Measurements from ENCODE around the gene GFI1B.
"Not testable (repeated sequence)": the region's sequence is repeated elsewhere in the genome, so short reads cannot be mapped to it uniquely, and the experiment has no call there.

The GFI1B gene

GRCh38 chr9:132978451-132979131 lies at the start of gene GFI1B:
TSS of gene GFI1B (plus strand) at chr9:132978694. CDS start at chr9:132986679, 7,985 bp downstream.
- DNase-seq = no peak

GRCh38 chr9:132931178-132931735 lies 47.2 kb upstream of the GFI1B start:
- no peak for DNase-seq

- DNase-seq = no peak
These were observed 43.5 kb upstream of the GFI1B start for GRCh38 chr9:132935026-132935425.

GRCh38 chr9:132937463-132937901 lies 41.0 kb upstream of the GFI1B start:
- DNase-seq = no peak

GRCh38 chr9:132939169-132939568 lies 39.3 kb upstream of the GFI1B start:
- DNase-seq = no peak

DNA sequence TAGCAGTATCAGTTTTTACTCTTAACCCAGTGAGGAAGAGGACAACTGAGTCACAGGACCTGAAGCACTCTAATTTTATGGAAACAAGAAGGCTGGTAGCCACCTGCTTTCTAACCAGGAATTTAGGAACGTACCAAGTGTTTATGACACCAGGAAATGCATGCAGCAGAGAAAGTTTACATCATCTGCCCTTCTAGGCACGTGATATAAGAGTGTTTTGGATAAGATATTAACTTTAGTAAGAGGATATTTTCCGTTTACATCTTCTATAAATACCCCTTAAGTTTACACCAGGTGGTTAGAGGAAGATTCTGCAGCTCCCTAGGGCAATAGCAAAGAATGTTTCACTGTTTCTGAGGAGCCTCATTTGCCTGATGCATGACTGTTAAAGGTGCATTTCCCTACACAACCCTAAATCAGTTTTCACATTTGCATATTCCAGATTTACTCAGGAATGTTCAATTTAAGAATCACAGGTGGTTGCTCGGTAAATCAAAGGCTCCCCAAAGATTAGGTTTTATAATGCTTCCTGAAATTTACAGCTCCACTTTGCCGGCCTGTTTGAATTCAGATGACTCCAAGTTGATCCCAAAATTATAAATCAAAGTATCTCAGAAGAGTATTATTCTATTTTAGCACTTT lies 35.8 kb upstream of the GFI1B start:
- no peak for DNase-seq

GRCh38 chr9:132943651-132944293 lies 34.7 kb upstream of the GFI1B start:
- no peak for DNase-seq

GRCh38 chr9:132944294-132945185 lies 34.0 kb upstream of the GFI1B start, which contains the start of gene TSC1:
TSS of gene TSC1 (minus strand) at chr9:132944616. CDS start at chr9:132928872, 15,744 bp downstream.
- peak; percentile 86 to 91 for DNase-seq

DNA sequence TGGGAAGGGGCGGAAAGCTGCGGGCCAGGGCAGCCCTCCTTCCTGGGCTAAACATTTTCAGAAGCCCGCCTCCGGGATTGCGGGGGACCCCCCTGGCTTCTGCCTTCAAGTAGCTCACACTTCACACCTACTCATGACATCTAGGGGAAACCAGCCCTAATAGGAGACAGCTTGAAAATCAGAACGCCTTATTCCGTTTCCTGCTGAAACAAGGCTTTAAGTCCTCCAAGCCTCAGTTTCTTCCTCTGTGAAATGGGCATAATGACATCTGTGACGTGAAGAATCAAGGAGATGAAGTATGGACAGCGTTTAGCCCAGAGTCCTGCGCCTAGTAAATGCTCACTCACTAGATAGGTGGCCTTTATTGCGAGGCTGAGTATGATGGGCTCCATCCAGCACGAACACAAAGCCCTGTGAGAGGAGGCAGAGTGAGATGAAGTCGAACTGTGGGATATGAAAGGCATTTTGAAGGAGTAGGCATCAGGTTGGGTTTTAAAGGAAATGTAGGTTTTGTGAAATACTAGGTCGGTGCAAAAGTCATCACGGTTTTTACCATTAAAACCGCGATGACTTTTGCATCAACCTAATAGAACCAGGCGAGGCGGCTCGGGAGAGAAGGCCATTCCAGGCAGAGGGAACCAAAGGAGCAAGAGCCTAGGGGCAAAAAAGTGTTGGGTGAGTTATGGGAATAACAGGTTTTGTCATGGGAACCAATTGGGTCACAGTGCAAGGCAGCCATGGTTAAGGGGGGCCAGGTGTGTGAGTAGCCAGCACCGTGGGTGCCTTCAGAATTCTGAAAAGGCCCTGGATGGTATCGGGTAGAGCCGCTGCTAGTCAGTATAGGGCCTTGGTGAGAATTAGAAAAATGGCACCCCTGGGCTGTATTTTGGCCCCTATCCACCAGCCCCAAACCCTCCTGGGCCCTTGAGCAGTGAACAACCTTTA lies 33.0 kb upstream of the GFI1B start:
- DNase-seq = no peak

DNA sequence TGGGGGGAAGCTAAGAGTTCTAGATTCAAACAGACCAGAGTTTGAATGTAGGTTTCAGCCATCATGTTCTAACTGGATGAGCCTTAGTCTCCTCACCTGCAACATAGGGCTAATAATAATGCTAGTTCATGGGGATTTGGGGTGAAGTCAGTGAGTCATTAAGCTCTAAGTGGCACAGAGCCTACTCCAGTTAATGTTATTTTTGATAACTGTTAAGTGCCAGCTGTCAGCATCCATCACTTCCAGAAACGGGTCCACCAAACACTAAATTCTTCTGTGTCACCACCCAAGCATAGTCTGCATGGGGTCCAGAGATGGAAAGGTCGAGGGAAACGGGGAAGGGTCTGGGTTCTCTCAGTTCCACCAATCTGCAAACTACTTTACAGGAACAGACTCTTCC lies 32.3 kb upstream of the GFI1B start:
- no peak for DNase-seq

DNA sequence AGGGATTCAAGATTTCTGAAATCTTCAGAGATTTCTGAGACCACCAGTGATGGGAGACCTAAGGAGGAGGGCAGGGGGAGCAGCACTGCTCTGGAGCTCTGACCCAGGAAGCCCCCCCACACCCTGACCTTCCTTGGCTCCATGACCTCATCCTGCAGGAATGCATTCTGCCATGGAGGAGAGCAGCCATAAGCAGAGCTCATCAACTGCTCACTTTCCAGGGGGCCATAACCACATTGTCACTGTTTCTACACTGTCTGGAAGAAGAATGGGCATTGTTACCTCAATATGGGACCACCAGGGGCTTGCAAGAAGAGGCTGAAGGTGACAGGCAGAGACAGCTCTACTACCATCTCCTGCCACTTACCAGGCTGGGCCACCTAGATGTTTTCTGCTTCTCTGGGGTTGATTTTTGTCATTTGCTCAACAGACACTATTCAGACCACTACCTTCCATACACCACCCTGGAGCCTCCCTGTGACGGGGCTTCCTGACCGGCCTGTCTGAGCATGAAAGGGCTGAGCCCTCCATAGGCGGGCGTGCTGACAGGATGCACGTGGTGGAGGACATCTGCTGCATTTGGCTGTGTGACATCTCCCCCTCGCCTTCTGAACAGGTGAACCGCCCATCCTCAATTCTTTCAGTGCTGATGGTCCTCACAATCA lies 31.7 kb upstream of the GFI1B start:
- peak; percentile 5 to 9 for DNase-seq

- no peak for DNase-seq
These were observed 30.7 kb upstream of the GFI1B start for GRCh38 chr9:132947756-132948155.

GRCh38 chr9:132948482-132949050 lies 29.9 kb upstream of the GFI1B start:
- DNase-seq = no peak

- no peak for DNase-seq
These were observed 28.8 kb upstream of the GFI1B start for GRCh38 chr9:132949709-132950108.

- no peak for DNase-seq
These were observed 23.4 kb upstream of the GFI1B start for GRCh38 chr9:132955123-132955522.

DNA sequence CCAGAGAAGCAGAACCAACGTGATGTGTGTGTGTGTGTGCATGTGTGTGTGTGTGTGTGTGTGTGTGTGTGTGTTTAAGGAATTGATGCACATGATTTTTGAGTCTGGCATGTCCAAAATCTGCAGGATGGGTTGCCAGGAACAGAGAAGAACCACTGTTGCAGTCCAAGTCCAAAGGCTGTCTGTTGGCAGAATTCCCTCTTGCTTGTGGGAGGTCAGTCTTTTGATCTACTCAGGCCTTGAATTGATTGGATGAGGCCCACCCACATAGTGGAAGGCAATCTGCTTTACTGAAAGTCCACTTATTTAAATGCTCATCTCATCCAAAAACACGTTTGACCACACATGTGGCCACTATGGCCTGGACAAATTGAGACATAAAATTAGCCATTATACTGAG lies 22.7 kb upstream of the GFI1B start:
- no peak for DNase-seq

DNA sequence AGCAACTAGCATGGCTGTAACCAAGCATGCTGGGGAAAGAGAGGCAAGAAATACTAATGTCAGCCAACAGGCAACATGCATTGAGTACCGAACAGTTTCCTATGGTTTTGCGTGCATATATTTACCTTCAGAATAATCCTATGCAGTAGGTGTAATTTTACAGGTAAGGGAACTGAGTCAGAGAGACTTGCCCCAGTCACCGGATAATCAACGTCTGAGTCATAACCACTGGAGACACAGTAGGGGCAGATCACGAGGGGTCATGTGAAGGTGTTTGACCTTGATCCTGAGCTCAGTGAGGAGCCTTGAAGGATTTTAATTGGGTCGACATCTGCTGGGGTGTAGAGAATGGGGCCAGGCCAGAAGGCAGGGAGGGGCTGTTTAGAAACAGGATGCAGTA lies 20.7 kb upstream of the GFI1B start:
- no peak for DNase-seq

DNA sequence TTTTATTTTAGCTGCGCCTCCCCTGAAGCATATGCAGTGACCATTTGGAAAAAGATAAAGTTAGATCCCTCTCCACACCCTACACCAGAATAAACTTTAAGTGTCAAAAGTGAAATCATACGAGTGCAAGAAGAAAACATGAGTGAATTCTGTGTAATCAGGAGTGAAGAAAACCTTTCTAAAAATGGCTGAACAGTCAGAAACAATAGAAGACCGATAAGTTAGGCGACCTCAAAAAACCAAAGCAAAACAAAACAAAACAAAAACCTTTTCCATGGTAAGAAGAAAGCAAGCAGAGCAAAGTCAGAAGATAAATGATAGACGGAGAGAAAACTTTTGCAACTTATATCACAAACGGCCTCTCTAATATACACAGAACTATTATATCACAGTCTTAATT lies 17.5 kb upstream of the GFI1B start:
- DNase-seq = no peak

DNA sequence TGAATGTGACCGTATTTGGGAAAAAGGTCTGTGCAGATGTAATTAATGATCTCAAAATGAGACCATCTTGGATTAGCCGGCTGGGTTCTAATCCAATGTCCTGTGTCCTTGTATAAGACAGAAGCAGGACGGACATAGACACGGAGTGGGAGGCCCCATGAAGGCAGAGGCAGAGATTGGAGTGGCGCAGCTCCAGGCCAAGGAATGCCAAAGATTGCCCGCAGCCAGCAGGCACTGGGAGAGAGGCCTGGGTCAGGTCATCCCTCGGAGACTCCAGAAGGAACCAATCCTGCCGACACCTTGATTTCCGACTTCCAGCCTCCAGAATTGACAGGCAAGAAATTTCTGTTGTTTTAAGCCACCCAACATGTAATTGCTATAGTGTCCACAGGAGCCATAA lies 13.0 kb upstream of the GFI1B start:
- DNase-seq = no peak

DNA sequence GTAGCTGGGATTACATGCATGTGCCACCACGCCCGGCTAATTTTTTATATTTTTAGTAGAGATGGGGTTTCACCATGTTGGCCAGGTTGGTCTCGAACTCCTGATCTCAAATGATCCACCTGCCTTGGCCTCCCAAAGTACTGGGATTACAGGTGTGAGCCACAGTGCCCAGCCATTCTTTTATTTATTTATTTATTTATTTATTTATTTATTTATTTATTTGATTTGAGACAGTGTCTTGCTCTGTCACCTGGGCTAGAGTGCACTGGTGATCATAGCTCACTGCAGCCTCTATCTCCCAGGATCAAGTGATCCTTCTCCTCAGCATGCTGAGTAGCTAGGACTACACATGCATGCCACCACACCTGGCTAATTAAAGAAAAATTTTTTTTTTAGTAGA lies 10.6 kb upstream of the GFI1B start:
- not testable (repeated sequence) for DNase-seq

DNA sequence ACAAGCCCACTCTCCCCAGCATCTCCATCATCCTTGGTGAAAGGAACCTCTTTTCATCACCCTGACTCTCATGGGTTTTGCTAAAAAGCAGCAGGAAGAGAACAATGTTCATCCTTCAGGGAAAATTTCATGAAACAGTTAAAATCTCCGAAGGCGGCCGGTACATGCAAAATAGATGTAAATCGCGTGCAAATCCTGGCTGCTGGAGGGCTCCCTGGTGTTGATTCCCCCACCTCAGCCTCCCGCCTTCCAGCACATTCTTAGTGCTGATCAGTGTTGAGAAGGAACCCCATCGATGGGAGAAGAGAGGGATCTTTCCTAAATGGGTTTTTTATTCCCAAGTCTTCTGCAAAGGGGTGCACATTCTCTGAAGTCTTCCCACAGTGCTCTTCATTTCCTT lies 8.7 kb upstream of the GFI1B start:
- no peak for DNase-seq
